GM12801 (cell line): ENCODE results near the gene XPR1.

ENCODE experiments used
- TF ChIP-seq, protein P1 (sequence below): IDR thresholded peaks from one replicate; pipeline ENCODE4 v1.5.1; 2011; ENCODE audit warnings: control low read depth; ENCODE audit not compliant: insufficient read length; ENCODE audit errors: extremely low read depth

XPR1 gene

DNA sequence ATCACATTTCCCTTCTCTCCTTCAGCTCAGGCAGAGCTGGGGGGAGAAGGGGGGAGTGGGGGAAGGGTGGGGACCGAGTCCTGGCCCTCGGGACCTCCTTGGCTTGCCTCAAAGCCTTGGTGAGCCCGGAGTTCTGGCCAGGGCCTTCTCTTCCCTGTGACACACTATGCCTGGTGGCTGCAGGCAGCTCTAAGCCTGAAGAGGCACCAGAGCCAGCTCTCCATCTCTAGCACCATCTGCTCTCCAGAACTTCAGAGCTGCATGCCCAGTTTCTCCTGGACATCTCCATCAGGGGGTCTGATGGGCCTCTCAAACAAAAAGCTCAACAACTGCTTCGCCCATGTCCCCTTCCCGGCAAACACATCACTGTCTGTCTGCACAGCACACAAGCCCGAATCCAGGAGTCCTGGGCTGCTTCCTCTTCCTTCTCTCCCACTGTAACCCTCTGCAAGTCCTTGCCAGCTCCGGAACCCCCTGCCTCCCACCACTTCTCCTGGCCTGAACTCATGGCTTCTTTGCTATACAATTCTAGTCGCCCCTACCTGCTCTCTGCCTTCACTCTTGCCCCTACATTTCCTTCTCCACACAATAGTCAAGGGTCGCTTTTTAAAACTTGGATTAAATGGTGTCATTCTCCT is 307.4 kb downstream of the XPR1 start:
- TF ChIP-seq, protein P1, sequence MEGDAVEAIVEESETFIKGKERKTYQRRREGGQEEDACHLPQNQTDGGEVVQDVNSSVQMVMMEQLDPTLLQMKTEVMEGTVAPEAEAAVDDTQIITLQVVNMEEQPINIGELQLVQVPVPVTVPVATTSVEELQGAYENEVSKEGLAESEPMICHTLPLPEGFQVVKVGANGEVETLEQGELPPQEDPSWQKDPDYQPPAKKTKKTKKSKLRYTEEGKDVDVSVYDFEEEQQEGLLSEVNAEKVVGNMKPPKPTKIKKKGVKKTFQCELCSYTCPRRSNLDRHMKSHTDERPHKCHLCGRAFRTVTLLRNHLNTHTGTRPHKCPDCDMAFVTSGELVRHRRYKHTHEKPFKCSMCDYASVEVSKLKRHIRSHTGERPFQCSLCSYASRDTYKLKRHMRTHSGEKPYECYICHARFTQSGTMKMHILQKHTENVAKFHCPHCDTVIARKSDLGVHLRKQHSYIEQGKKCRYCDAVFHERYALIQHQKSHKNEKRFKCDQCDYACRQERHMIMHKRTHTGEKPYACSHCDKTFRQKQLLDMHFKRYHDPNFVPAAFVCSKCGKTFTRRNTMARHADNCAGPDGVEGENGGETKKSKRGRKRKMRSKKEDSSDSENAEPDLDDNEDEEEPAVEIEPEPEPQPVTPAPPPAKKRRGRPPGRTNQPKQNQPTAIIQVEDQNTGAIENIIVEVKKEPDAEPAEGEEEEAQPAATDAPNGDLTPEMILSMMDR: no peak

DNA sequence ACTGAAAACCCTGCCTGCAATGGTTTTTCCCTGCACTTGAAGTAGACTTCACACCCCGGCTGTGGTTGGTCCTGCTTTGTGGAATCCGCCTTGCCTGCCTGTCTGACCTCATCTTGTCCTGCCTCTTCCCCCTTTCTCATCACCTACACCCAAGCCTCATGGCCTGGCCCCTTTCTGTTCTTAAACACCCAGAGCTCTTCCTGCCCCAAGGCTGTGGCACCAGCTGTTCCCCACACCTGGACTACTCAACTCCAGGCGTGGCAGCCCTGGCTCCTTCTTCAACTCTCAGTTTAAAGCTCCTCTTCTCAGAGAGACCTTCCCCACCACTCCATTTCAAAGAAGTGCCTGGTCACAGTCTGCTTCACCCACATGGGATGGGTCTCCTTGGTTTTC is 307.9 kb downstream of the XPR1 start:
- TF ChIP-seq, protein P1: no peak
